Transverse colon (tissue), 4 donors: ENCODE results near the gene SLC37A4. TPM values are rescaled to one million over a fixed set of nuclear protein-coding genes. Genes with fewer than 3 reads are reported as not detected.
"Not testable (repeated sequence)": the region's sequence is repeated elsewhere in the genome, so short reads cannot be mapped to it uniquely, and the experiment has no call there.

Source experiments
- DNase-seq: peaks from one replicate; pipeline ENCODE4 v3.0.0-alpha.2; 2019
- H3K27ac ChIP-seq, 4 donors: fragments of 200-600 bp; sonication (generic); 2 replicates each; pipeline ENCODE4 v1.5.1; 2016 to 2018; ENCODE audit warnings: inconsistent platforms in 4 of 4
- H3K27me3 ChIP-seq: fragments of 200-600 bp; sonication (generic); 2 replicates; pipeline ENCODE4 v1.5.1; 2017; ENCODE audit warnings: inconsistent platforms
- H3K36me3 ChIP-seq, 4 donors: fragments of 200-600 bp; sonication (generic); 2 replicates each; pipeline ENCODE4 v1.5.1; 2017 to 2019; ENCODE audit warnings: inconsistent platforms in 4 of 4
- H3K4me1 ChIP-seq, 4 donors: fragments of 200-600 bp; sonication (generic); 2 replicates each; pipeline ENCODE4 v1.5.1; 2017 to 2020; ENCODE audit warnings: inconsistent platforms in 4 of 4
- H3K4me3 ChIP-seq, 4 donors: fragments of 200-600 bp; sonication (generic); 1 replicate in 1 of 4; 2 replicates in 3 of 4; pipeline versions ENCODE4 v1.5.1 to v1.6.1; 2017 to 2019; ENCODE audit warnings: inconsistent platforms in 4 of 4
- H3K9me3 ChIP-seq, 2 donors: fragments of 200-600 bp; sonication (generic); 2 replicates each; pipeline ENCODE4 v1.5.1; 2017 to 2019; ENCODE audit warnings: inconsistent platforms in 2 of 2
- EP300 ChIP-seq: sonication (generic); formaldehyde crosslinking; IDR thresholded peaks from one replicate; pipeline ENCODE4 v1.6.1; 2017; ENCODE audit warnings: antibody characterized with exemption, low read depth
- POLR2A ChIP-seq: fragments of 450-650 bp; IDR thresholded peaks from one replicate; pipeline ENCODE4 v1.6.1; 2016; ENCODE audit warnings: antibody characterized with exemption, mild to moderate bottlenecking, moderate library complexity
- POLR2AphosphoS5 ChIP-seq, 3 donors: sonication (generic); formaldehyde crosslinking; IDR thresholded peaks; one replicate each; pipeline ENCODE4 v1.6.1; 2016; ENCODE audit warnings: antibody characterized with exemption in 3 of 3
- WGBS, 2 donors: methylation state at CpG; one replicate each; pipeline ENCODE4 v1.1.5; 2018; ENCODE audit warnings: low coverage in 1 of 2; 5-methylcytosine and 5-hydroxymethylcytosine counted together
- in situ Hi-C, 4 donors: fragments of 200-750 bp; cut with MboI; loops; one replicate each; pipeline versions ENCODE4 v1.15.0 to v1.15.1; 2017; ENCODE audit warnings: low sequenced_read_pairs in 3 of 4, low pct_ligation_motif_present in 1 of 4, low pct_unique_long_range_greater_than_20kb in 1 of 4
- intact Hi-C: fragments of 100-400 bp; cut with DNase I; formaldehyde crosslinking; loops from one replicate; pipeline ENCODE4 v1.15.1; 2023; ENCODE audit warnings: low total_unique reads
- total RNA-seq, 4 donors: library from RNA; depleted of rRNA; stranded (reverse); fragments of >200 nt; gene quantifications; one replicate each; pipeline ENCODE4 v1.1.0, GENCODE V29; 2016
- TF ChIP-seq, protein P1 (sequence below), 5 experiments: fragments of 200-600 bp in 3 of 5; fragments of 450-650 bp in 2 of 5; sonication (generic) in 3 of 5; IDR thresholded peaks; 1 replicate in 2 of 5; 2 replicates in 3 of 5; pipeline ENCODE4 v1.5.1; 2016 to 2017; ENCODE audit warnings: antibody characterized with exemption in 5 of 5, inconsistent platforms in 3 of 5, mild to moderate bottlenecking in 2 of 5, moderate library complexity in 1 of 5

SLC37A4 gene
- total RNA-seq, 4 donors from 2014 or later, result 34.0 to 88.3 (median 81.2) TPM

DNA sequence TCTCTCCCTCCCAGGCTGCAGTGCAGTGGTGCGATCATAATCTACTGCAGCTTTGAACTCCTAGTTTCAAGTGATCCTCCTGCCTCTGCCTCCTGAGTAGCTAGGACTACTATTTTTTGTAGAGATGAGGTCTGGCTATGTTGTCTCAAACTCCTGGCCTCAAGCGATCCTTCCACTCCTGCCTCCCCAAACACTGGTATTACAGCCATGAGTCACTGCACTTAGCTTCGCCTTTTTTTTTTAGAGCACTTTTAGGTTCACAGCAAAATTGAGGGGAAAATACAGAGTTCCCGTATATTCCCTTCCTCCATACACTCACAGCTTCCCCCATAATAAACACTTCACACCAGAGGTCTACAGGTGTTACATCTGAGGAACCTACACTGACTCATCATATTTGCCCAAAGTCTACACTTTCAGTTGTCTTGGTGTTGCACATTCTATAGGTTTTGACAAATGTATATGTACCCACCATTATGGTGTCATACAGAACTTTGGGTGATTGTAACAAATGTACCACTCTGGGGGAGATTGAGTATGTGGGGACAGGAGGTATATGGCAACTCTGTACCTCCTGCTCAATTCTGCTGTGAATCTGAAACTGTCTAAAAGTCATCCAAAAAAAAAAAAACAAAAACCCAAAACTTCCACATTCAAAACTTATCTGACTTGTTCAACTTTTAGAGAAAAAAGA is 11.3 kb upstream of the SLC37A4 start:
- no peaks in the 10 kb centered on the region for H3K27me3 ChIP-seq
- no peak overlapping the region for H3K4me3 ChIP-seq
- no peak for TF ChIP-seq EP300
- TF ChIP-seq, protein P1, sequence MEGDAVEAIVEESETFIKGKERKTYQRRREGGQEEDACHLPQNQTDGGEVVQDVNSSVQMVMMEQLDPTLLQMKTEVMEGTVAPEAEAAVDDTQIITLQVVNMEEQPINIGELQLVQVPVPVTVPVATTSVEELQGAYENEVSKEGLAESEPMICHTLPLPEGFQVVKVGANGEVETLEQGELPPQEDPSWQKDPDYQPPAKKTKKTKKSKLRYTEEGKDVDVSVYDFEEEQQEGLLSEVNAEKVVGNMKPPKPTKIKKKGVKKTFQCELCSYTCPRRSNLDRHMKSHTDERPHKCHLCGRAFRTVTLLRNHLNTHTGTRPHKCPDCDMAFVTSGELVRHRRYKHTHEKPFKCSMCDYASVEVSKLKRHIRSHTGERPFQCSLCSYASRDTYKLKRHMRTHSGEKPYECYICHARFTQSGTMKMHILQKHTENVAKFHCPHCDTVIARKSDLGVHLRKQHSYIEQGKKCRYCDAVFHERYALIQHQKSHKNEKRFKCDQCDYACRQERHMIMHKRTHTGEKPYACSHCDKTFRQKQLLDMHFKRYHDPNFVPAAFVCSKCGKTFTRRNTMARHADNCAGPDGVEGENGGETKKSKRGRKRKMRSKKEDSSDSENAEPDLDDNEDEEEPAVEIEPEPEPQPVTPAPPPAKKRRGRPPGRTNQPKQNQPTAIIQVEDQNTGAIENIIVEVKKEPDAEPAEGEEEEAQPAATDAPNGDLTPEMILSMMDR (IDR thresholded peaks at IDR 0.05), result no peak
- TF ChIP-seq POLR2AphosphoS5 (IDR thresholded peaks at IDR 0.05), result no peak
- no peak overlapping the region for H3K27ac ChIP-seq
- WGBS, 2 donors, result 75 to 81% methylated on average over 1 to 4 of the region's 4 CpGs
- DNase-seq, result no peak
- intact Hi-C loops (no loop called here), in situ Hi-C loops (no loop called here)
- H3K9me3 ChIP-seq, result no peaks in the 10 kb centered on the region
- no peaks in the 10 kb centered on the region for H3K4me1 ChIP-seq
- peaks cover 0 to 13% (median 4%) of the 10 kb centered on the region in 4 donors for H3K36me3 ChIP-seq

DNA sequence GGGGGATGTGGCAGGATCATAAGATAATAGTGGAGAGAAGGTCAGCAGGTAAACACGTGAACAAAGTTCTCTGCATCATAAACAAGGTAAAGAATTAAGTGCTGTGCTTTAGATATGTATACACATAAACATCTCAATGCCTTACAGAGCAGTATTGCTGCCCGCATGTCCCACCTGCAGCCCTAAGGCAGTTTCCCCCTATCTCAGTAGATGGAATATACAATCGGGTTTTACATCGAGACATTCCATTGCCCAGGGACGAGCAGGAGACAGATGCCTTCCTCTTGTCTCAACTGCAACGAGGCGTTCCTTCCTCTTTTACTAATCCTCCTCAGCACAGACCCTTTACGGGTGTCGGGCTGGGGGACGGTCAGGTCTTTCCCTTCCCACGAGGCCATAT is 8.8 kb upstream of the SLC37A4 start:
- H3K4me1 ChIP-seq, H3K9me3 ChIP-seq, in situ Hi-C loops, H3K27ac ChIP-seq, DNase-seq, intact Hi-C loops, H3K27me3 ChIP-seq, H3K36me3 ChIP-seq, H3K4me3 ChIP-seq: not testable (repeated sequence)
- WGBS, 2 donors, result 42% methylated on average over 11 of the region's 11 CpGs; no CpG with 5 or more reads in 1 of the 2 donors

DNA sequence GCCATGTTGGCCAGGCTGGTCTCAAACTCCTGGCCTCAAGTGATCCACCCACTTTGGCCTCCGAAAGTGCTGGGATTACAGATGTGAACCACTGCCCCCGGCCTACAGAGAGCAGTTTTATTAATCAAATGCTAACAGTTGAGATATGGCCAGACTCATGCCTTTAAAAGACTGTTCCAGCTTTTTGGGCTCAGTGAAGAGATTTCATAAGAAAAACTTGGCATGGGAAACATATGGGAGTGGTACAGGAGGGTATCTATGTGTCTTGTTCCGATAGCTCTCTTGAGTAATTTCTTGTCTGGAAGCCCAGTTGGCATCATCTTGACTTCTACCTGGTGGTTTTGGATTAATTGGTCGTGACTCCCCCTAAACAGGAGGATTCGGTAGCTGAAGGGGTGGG is 8.2 kb upstream of the SLC37A4 start:
- DNase-seq, result no peak
- Histone ChIP-seq H3K9me3 (no peaks in the 10 kb centered on the region), H3K36me3 (no peaks in the 10 kb centered on the region), H3K27me3 (no peaks in the 10 kb centered on the region), H3K4me3 (no peak overlapping the region), H3K4me1 (no peaks in the 10 kb centered on the region), H3K27ac (no peak overlapping the region)
- no peak for TF ChIP-seq POLR2A
- TF ChIP-seq POLR2AphosphoS5 (IDR thresholded peaks at IDR 0.05), result no peak
- TF ChIP-seq EP300, result no peak
- TF ChIP-seq, protein P1 (IDR thresholded peaks at IDR 0.05), result no peak
- WGBS, 2 donors, result 93% methylated on average over 5 of the region's 5 CpGs; no CpG with 5 or more reads in 1 of the 2 donors
- in situ Hi-C loops, result no loop called here
- intact Hi-C loops, result no loop called here

DNA sequence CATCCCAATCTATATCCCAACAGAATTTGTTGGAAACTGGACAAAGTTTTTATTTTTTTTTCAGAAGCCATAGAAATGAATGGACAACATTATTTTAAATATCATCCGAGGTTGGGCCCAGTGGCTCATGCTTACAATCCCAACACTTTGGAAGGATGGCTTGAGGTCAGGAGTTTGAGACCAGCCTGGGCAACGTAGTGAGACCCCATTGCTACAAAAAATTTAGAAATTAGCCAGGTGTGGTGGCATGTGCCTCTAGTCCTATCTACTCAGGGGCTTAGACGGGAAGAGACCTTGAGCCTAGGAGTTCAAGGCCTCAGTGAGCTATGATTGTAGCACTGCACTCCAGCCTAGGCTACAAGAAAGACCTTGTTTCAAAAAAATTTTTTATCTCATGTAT is 4.1 kb upstream of the SLC37A4 start:
- Histone ChIP-seq H3K27me3 (no peaks in the 10 kb centered on the region), H3K27ac (no peak overlapping the region), H3K4me1 (peaks cover 0 to 8% (median 4%) of the 10 kb centered on the region in 4 donors), H3K4me3 (no peak overlapping the region), H3K36me3 (no peaks in the 10 kb centered on the region), H3K9me3 (no peaks in the 10 kb centered on the region)
- DNase-seq, result no peak
- in situ Hi-C loops (no loop called here), intact Hi-C loops (no loop called here)
- TF ChIP-seq POLR2AphosphoS5 (IDR thresholded peaks at IDR 0.05) (no peak), EP300 (no peak)
- TF ChIP-seq, protein P1 (IDR thresholded peaks at IDR 0.05), result no peak
- 95% methylated on average over 3 of the region's 3 CpGs; no CpG with 5 or more reads in 1 of the 2 donors for WGBS, 2 donors

DNA sequence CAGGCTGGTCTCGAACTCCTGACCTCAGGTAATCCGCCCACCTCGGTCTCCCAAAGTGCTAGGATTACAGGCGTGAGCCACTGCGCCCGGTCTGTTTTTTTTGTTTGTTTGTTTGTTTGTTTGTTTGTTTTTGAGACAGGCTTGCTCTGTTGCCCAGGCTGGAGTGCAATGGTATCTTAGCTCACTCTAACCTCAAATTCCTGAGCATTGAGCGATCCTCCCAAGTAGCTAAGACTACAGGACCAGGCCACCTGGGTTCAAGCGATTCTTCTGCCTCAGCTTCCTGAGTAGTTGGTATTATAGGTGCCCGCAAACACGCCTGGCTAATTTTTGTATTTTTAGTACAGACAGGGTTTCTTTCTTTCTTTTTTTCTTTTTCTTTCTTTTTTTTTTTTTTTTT is 2.7 kb upstream of the SLC37A4 start:
- peaks cover 7 to 22% (median 15%) of the 10 kb centered on the region in 4 donors for H3K4me1 ChIP-seq
- in situ Hi-C loops, result not testable (repeated sequence)
- 83 to 100% methylated on average over 1 to 10 of the region's 10 CpGs for WGBS, 2 donors

More for the DNA sequence above, 2.7 kb upstream of the SLC37A4 start:
- H3K4me3 ChIP-seq, H3K27me3 ChIP-seq, H3K36me3 ChIP-seq, intact Hi-C loops, DNase-seq, H3K27ac ChIP-seq, H3K9me3 ChIP-seq: not testable (repeated sequence)
